ENCODE measurements around the gene CDH24. TPM values are rescaled to one million over a fixed set of nuclear protein-coding genes. Genes with fewer than 3 reads are reported as not detected.

Gene CDH24, protein sequence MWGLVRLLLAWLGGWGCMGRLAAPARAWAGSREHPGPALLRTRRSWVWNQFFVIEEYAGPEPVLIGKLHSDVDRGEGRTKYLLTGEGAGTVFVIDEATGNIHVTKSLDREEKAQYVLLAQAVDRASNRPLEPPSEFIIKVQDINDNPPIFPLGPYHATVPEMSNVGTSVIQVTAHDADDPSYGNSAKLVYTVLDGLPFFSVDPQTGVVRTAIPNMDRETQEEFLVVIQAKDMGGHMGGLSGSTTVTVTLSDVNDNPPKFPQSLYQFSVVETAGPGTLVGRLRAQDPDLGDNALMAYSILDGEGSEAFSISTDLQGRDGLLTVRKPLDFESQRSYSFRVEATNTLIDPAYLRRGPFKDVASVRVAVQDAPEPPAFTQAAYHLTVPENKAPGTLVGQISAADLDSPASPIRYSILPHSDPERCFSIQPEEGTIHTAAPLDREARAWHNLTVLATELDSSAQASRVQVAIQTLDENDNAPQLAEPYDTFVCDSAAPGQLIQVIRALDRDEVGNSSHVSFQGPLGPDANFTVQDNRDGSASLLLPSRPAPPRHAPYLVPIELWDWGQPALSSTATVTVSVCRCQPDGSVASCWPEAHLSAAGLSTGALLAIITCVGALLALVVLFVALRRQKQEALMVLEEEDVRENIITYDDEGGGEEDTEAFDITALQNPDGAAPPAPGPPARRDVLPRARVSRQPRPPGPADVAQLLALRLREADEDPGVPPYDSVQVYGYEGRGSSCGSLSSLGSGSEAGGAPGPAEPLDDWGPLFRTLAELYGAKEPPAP
- total RNA-seq (2014; rRNA removed; shearing (Covaris generic)) (3.8 and 5.6 TPM in 2 replicates), polyA plus RNA-seq (2016; fragmentation: Nextera tagmentation; extraction: Ambion mirVana) (1.0 and 1.5 TPM in 2 replicates)

- Histone ChIP-seq H3K9ac (peak within 1 kb of the TSS; percentile 68), H3K27ac (peak within 1 kb of the TSS; percentile 39; the same call in 1 of the 2 replicates), H4K20me1 (ENCODE audit: insufficient read depth) (no peaks in the 10 kb centered on the region), H3K79me2 (ENCODE audit: insufficient read depth) (peaks cover 17% of the 10 kb centered on the region; the same call in 1 of the 2 replicates), H3K9me2 (ENCODE audit: insufficient read depth) (no peaks in the 10 kb centered on the region), H3K4me1 (ENCODE audit: insufficient read depth) (peaks cover 17% of the 10 kb centered on the region), H3K27me3 (replicated peaks; ENCODE audit: insufficient read depth) (no peaks in the 10 kb centered on the region), H3K4me3 (peak within 1 kb of the TSS; percentile 72), H3F3A (ENCODE audit: insufficient read depth) (peaks cover 22% of the 10 kb centered on the region), H3K4me2 (ENCODE audit: unreplicated experiment) (peak within 1 kb of the TSS; percentile 84), H2AFZ (peak within 1 kb of the TSS; percentile 63), H3K9me3 (ENCODE audit: low read depth) (no peaks in the 10 kb centered on the region), H3K36me3 (ENCODE audit: low read depth) (peaks cover 15% of the 10 kb centered on the region; the same call in 1 of the 2 replicates)
- WGBS, 2 experiments (ENCODE audit: low coverage in 1 of 2, low lambda C conversion rate in 2 of 2, missing lambda C conversion rate in 2 of 2): 4 to 8% methylated on average over 15 to 53 of the region's 73 CpGs
- TF ChIP-seq EZH2phosphoT487 (IDR thresholded peaks at IDR 0.05; ENCODE audit: insufficient read depth, low read depth) (no peak), EZH2 (IDR thresholded peaks at IDR 0.05; ENCODE audit: insufficient read depth, poor library complexity, severe bottlenecking) (no peak)
- peak; percentile 88 for DNase-seq
- in situ Hi-C loops (cut with MboI): no loop called here
These were observed at the start of gene CDH24 for GRCh38 chr14:23056956-23057756. Gene CDH24 (minus strand): TSS chr14:23057520. CDS start chr14:23055733, 1,787 bp downstream.

GRCh38 chr14:23106747-23107045 is 49.4 kb upstream of the CDH24 start:
- in situ Hi-C loops (cut with MboI): no loop called here

DNA sequence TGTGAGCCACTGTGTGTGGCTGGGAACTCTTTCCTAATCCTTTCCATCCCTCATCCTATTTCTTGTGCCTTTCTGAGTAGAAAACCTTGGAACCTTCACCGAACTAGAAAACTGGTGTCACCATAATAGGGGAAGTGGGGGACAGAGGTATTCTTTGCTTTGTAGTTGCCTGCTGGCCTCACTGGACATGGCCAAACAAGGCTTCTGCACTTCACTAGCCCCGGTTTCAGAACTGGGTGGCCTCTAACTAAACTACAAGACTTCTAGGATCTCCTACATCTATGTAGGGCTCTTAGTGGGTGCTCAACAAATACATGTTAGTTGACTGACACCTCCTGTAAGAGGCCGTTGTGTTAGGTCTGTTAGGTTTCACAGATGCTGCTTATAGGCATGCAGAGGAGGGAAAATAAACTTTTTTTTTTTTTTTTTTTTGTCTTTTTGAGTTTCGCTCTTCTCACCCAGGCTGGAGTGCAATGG is 48.1 kb upstream of the CDH24 start:
- Histone ChIP-seq H3K4me1 (ENCODE audit: insufficient read depth) (0 out of 2 replicates have a peak, but pooled peaks cover 4% of the 10 kb centered on the region), H3K9ac (no peak overlapping the region), H4K20me1 (ENCODE audit: insufficient read depth) (no peaks in the 10 kb centered on the region), H3K9me2 (ENCODE audit: insufficient read depth) (no peaks in the 10 kb centered on the region), H3K9me3 (ENCODE audit: low read depth) (no peaks in the 10 kb centered on the region), H3K79me2 (ENCODE audit: insufficient read depth) (0 out of 2 replicates have a peak, but pooled peaks cover 2% of the 10 kb centered on the region), H3K27me3 (replicated peaks; ENCODE audit: insufficient read depth) (no peaks in the 10 kb centered on the region), H3K27ac (no peak overlapping the region), H2AFZ (no peak overlapping the region), H3K4me3 (no peak overlapping the region), H3F3A (ENCODE audit: insufficient read depth) (peaks cover 9% of the 10 kb centered on the region), H3K4me2 (ENCODE audit: unreplicated experiment) (no peak overlapping the region), H3K36me3 (ENCODE audit: low read depth) (no peaks in the 10 kb centered on the region)
- TF ChIP-seq EZH2 (IDR thresholded peaks at IDR 0.05; ENCODE audit: insufficient read depth, poor library complexity, severe bottlenecking) (no peak), EZH2phosphoT487 (IDR thresholded peaks at IDR 0.05; ENCODE audit: insufficient read depth, low read depth) (no peak)
- in situ Hi-C loops (cut with MboI): no loop called here
- DNase-seq: no peak
- WGBS, 2 experiments (ENCODE audit: low coverage in 1 of 2, low lambda C conversion rate in 2 of 2, missing lambda C conversion rate in 2 of 2): 90 to 96% methylated on average over 4 of the region's 4 CpGs

More at GRCh38 chr14:23106747-23107045, 49.4 kb upstream of the CDH24 start:
- H3K79me2 ChIP-seq (ENCODE audit: insufficient read depth): no peaks in the 10 kb centered on the region
- no peak overlapping the region for H3K4me2 ChIP-seq (ENCODE audit: unreplicated experiment)
- no peaks in the 10 kb centered on the region for H3K9me2 ChIP-seq (ENCODE audit: insufficient read depth)
- H3K27ac ChIP-seq: no peak overlapping the region
- H3K36me3 ChIP-seq (ENCODE audit: low read depth): no peaks in the 10 kb centered on the region
- no peak overlapping the region for H3K4me3 ChIP-seq
- no peaks in the 10 kb centered on the region for H3K9me3 ChIP-seq (ENCODE audit: low read depth)
- no peak overlapping the region for H3K9ac ChIP-seq
- H2AFZ ChIP-seq: no peak overlapping the region
- H3F3A ChIP-seq (ENCODE audit: insufficient read depth): no peaks in the 10 kb centered on the region; the same call in 1 of the 2 replicates
- no peaks in the 10 kb centered on the region for H4K20me1 ChIP-seq (ENCODE audit: insufficient read depth)
- H3K4me1 ChIP-seq (ENCODE audit: insufficient read depth): 0 out of 2 replicates have a peak, but pooled peaks cover 4% of the 10 kb centered on the region
- no peaks in the 10 kb centered on the region for H3K27me3 ChIP-seq (replicated peaks; ENCODE audit: insufficient read depth)
- DNase-seq: no peak
- TF ChIP-seq EZH2 (IDR thresholded peaks at IDR 0.05; ENCODE audit: insufficient read depth, poor library complexity, severe bottlenecking): no peak
- TF ChIP-seq EZH2phosphoT487 (IDR thresholded peaks at IDR 0.05; ENCODE audit: insufficient read depth, low read depth): no peak

Measured in GM23248 (cell line).